HepG2 (cell line): ENCODE results near the gene WASHC3. TPM values are rescaled to one million over a fixed set of nuclear protein-coding genes. Genes with fewer than 3 reads are reported as not detected.

ENCODE experiments used
- CBX1 ChIP-seq: IDR thresholded peaks from one replicate; pipeline ENCODE4 v1.6.1; 2016; ENCODE audit warnings: antibody characterized with exemption, low read depth
- GFI1 ChIP-seq: sonication (generic); formaldehyde crosslinking; IDR thresholded peaks from 2 replicates; pipeline ENCODE4 v1.5.0; 2020; ENCODE audit warnings: missing genetic modification reagents, mild to moderate bottlenecking, borderline replicate concordance
- MIER3 ChIP-seq: IDR thresholded peaks from 2 replicates; pipeline ENCODE4 v1.6.1; 2016; ENCODE audit warnings: missing compliant biosample characterization, borderline replicate concordance
- NBN ChIP-seq: fragments of 450-650 bp; conservative IDR thresholded peaks from 2 replicates; pipeline ENCODE4 v1.6.1; 2017
- NFIC ChIP-seq: IDR thresholded peaks from 2 replicates; pipeline ENCODE4 v1.6.1; 2012; ENCODE audit warnings: mild to moderate bottlenecking, low read length, inconsistent platforms
- NR3C1 ChIP-seq: sonication (generic); formaldehyde crosslinking; IDR thresholded peaks from 2 replicates; pipeline ENCODE4 v1.4.0; 2020; ENCODE audit warnings: missing genetic modification reagents
- RXRA ChIP-seq: sonication (generic); formaldehyde crosslinking; IDR thresholded peaks from 2 replicates; pipeline ENCODE4 v1.5.1; 2020; ENCODE audit warnings: missing genetic modification reagents
- SIX1 ChIP-seq: sonication (generic); formaldehyde crosslinking; IDR thresholded peaks from 2 replicates; pipeline ENCODE4 v1.4.0; 2020; ENCODE audit warnings: missing genetic modification reagents, borderline replicate concordance
- TAF15 ChIP-seq: fragments of 200-400 bp; formaldehyde crosslinking; IDR thresholded peaks from one replicate; pipeline ENCODE4 v1.6.1; 2018; ENCODE audit warnings: mild to moderate bottlenecking, low read depth, low read length; ENCODE audit not compliant: poor library complexity, severe bottlenecking
- THAP8 ChIP-seq: sonication (generic); formaldehyde crosslinking; IDR thresholded peaks from 2 replicates; pipeline ENCODE4 v1.5.1; 2020; ENCODE audit warnings: missing genetic modification reagents, mild to moderate bottlenecking, borderline replicate concordance
- XBP1 ChIP-seq: sonication (generic); formaldehyde crosslinking; IDR thresholded peaks from 2 replicates; pipeline ENCODE4 v1.5.0; 2020; ENCODE audit warnings: missing genetic modification reagents
- ZBTB10 ChIP-seq: sonication (generic); formaldehyde crosslinking; IDR thresholded peaks from 2 replicates; pipeline ENCODE4 v1.4.0; 2020; ENCODE audit warnings: missing genetic modification reagents, borderline replicate concordance
- ZBTB7B ChIP-seq: sonication (generic); formaldehyde crosslinking; IDR thresholded peaks from 2 replicates; pipeline ENCODE4 v1.4.0; 2020; ENCODE audit warnings: missing genetic modification reagents
- ZNF441 ChIP-seq: sonication (generic); formaldehyde crosslinking; IDR thresholded peaks from 2 replicates; pipeline ENCODE4 v1.7.0; 2021; ENCODE audit warnings: missing genetic modification reagents, borderline replicate concordance
- ZNF512 ChIP-seq: sonication (generic); formaldehyde crosslinking; IDR thresholded peaks from 2 replicates; pipeline ENCODE4 v1.4.0; 2020; ENCODE audit warnings: mild to moderate bottlenecking, missing genetic modification reagents
- ZNF609 ChIP-seq: sonication (generic); formaldehyde crosslinking; IDR thresholded peaks from 2 replicates; pipeline ENCODE4 v1.4.0; 2020; ENCODE audit warnings: mild to moderate bottlenecking, missing genetic modification reagents, borderline replicate concordance
- ZNF773 ChIP-seq: sonication (generic); formaldehyde crosslinking; IDR thresholded peaks from 2 replicates; pipeline ENCODE4 v1.4.0; 2020; ENCODE audit warnings: missing genetic modification reagents, borderline replicate concordance
- ZNF816 ChIP-seq: sonication (generic); formaldehyde crosslinking; IDR thresholded peaks from 2 replicates; pipeline ENCODE4 v1.8.0; 2022; ENCODE audit warnings: missing genetic modification reagents, mild to moderate bottlenecking, borderline replicate concordance
- polyA plus RNA-seq, 8 experiments: library from polyadenylated mRNA; depleted of rRNA in 3 of 8; stranded (reverse) in 7 of 8; unstranded in 1 of 8; fragments of >200 nt; fragmentation: Illumina TruSeq in 4 of 8; extraction: Trizol in 4 of 8; gene quantifications; 2 replicates each; pipeline versions ENCODE4 v1.2.1 to v1.2.3, GENCODE V29; 2011 to 2016; ENCODE audit warnings: low read depth in 4 of 8, missing spikeins in 1 of 8, mixed read lengths in 1 of 8; ENCODE audit not compliant: insufficient read depth in 1 of 8
- total RNA-seq, 5 experiments: library from RNA; depleted of rRNA; stranded (reverse); fragments of >200 nt; fragmentation: Illumina TruSeq; extraction: Trizol; gene quantifications; 2 replicates each; pipeline ENCODE4 v1.2.3, GENCODE V29; 2016; ENCODE audit warnings: low read depth in 1 of 5

WASHC3 gene
- total and polyA plus RNA-seq, 2 of the 13 experiments (the other 11 are each of a cell fraction or from before 2014, with no cell fraction given) = 32.7 to 47.3 TPM

GRCh38 chr12:102016472-102016871, 45.3 kb downstream of the WASHC3 start (continued):
- TF ChIP-seq ZBTB10 = no peak
- TF ChIP-seq NR3C1 (CRISPR knock-in tag) = no peak
- TF ChIP-seq ZBTB7B (CRISPR knock-in tag) = no peak
- no peak for TF ChIP-seq ZNF816
- TF ChIP-seq TAF15 = no peak
- TF ChIP-seq XBP1 = no peak
- no peak for TF ChIP-seq MIER3 (CRISPR knock-in tag)
- TF ChIP-seq ZNF773 (CRISPR knock-in tag) = no peak
- no peak for TF ChIP-seq ZNF441 (CRISPR knock-in tag)
- TF ChIP-seq CBX1 = no peak
- TF ChIP-seq NFIC = no peak
- no peak for TF ChIP-seq RXRA (CRISPR knock-in tag)
- TF ChIP-seq NBN = no peak
- no peak for TF ChIP-seq ZNF512
- no peak for TF ChIP-seq ZNF609 (CRISPR knock-in tag)
- no peak for TF ChIP-seq SIX1 (CRISPR knock-in tag)
- TF ChIP-seq THAP8 = no peak
- TF ChIP-seq GFI1 = no peak
